Measurements from ENCODE around the gene SLC5A10. TPM values are rescaled to one million over a fixed set of nuclear protein-coding genes. Genes with fewer than 3 reads are reported as not detected.

Gene SLC5A10
- total RNA-seq, 1 donor from 2014 or later: not detected

DNA sequence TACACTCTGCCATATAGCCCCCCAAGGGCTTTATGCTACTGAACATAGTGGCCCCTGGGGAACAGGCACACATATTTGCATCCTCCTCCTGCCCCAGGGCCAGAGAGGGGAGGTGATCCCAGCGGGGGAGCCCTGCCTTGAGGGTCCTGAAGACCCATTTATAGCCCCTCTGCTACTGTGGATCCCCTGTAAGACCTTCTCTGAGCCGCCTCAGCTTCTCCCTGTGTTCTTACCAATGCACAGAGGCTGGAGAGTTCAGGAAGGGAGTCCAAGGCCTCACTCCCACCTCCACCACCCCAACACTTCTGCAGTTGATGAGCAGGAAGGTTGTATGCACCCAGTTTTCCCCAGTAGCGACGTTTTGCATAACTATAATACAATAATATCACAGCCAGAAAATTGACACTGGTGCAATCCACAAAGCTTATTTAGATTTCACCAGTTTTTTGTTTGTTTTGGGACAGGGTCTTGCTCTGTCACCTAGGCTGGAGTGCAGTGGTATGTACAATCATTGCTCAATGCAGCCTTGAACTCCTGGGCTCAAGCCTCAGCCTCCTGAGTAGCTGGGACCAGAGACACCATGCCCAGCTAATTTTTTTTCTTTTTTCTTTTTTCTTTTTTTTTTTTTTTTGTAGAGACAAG is 53.9 kb downstream of the SLC5A10 start:
- TF ChIP-seq, protein P1, sequence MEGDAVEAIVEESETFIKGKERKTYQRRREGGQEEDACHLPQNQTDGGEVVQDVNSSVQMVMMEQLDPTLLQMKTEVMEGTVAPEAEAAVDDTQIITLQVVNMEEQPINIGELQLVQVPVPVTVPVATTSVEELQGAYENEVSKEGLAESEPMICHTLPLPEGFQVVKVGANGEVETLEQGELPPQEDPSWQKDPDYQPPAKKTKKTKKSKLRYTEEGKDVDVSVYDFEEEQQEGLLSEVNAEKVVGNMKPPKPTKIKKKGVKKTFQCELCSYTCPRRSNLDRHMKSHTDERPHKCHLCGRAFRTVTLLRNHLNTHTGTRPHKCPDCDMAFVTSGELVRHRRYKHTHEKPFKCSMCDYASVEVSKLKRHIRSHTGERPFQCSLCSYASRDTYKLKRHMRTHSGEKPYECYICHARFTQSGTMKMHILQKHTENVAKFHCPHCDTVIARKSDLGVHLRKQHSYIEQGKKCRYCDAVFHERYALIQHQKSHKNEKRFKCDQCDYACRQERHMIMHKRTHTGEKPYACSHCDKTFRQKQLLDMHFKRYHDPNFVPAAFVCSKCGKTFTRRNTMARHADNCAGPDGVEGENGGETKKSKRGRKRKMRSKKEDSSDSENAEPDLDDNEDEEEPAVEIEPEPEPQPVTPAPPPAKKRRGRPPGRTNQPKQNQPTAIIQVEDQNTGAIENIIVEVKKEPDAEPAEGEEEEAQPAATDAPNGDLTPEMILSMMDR (IDR thresholded peaks at IDR 0.05): no peak
- Mint-ChIP-seq H3K36me3 (ENCODE audit: low read depth) (peaks cover 7% of the 10 kb centered on the region), H3K9me3 (no peaks in the 10 kb centered on the region), H3K4me1 (peaks cover 32% of the 10 kb centered on the region), H3K27me3 (no peaks in the 10 kb centered on the region), H3K27ac (peak overlapping the region; percentile 60), H3K4me3 (peak overlapping the region; percentile 52)
- ATAC-seq (ENCODE audit: low read depth) (no peak), DNase-seq (no peak)
- intact Hi-C loops (cut with micrococcal nuclease): no loop called here
- ChIA-PET CTCF (no interaction called here), POLR2A (interaction anchor here (1.8 kb wide), 1 partner anchor 58 kb away, joined by 5 read pairs; no protein-coding TSS in a partner anchor)

DNA sequence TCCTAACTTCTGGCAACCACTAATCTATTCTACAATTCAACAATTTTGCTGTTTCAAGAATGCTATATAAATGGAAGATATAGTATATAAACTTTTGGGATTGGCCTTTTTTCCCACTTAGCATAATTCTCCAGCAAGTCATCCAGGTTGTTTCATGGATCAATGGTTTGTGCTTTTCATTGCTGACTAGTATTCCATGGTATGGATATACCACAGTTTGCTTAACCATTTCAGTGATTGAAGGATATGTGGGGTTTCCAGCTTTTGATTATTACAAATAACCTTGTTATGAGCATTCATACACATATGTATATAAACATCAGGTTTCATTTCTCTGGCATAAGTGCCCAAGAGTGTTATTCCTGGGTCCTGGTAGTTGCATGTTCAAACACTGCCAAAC is 54.7 kb downstream of the SLC5A10 start:
- ATAC-seq (ENCODE audit: low read depth): no peak
- Mint-ChIP-seq H3K27ac (no peak overlapping the region), H3K4me3 (no peak overlapping the region), H3K9me3 (no peaks in the 10 kb centered on the region), H3K4me1 (peaks cover 25% of the 10 kb centered on the region), H3K36me3 (ENCODE audit: low read depth) (peaks cover 5% of the 10 kb centered on the region), H3K27me3 (no peaks in the 10 kb centered on the region)
- no peak for DNase-seq
- CTCF ChIA-PET: no interaction called here
- intact Hi-C loops (cut with micrococcal nuclease): no loop called here
- TF ChIP-seq, protein P1 (IDR thresholded peaks at IDR 0.05): no peak
- POLR2A ChIA-PET: no interaction called here

DNA sequence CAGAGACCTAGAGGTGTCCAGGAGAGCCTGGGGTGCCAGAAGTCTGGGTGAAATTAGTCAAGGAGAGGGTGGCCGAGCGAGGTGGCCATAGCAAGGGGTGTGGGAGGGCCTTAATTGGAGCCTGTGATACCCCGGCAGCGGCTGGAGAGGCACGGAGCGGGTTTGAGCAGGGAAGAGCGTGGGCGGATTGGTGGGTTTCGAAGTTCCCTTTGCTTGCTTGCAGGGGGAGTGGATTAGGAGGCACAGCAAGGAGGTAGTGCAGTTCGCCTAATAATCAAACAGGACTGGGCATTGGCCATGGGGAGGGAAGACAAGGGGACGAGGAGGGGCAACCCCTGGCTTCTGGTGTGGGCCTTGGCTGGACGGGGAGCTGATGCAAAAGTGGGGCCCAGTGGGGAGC is 58.0 kb downstream of the SLC5A10 start:
- TF ChIP-seq, protein P1 (IDR thresholded peaks at IDR 0.05): no peak
- Mint-ChIP-seq H3K9me3 (no peaks in the 10 kb centered on the region), H3K27ac (no peak overlapping the region), H3K4me3 (no peak overlapping the region), H3K4me1 (peaks cover 7% of the 10 kb centered on the region), H3K27me3 (no peaks in the 10 kb centered on the region), H3K36me3 (ENCODE audit: low read depth) (no peaks in the 10 kb centered on the region)
- no peak for ATAC-seq (ENCODE audit: low read depth)
- intact Hi-C loops (cut with micrococcal nuclease): loop anchor here (10.0 kb wide), 2 partner anchors 45 to 95 kb away; no protein-coding TSS in a partner anchor
- DNase-seq: no peak
- ChIA-PET CTCF (no interaction called here), POLR2A (no interaction called here)

DNA sequence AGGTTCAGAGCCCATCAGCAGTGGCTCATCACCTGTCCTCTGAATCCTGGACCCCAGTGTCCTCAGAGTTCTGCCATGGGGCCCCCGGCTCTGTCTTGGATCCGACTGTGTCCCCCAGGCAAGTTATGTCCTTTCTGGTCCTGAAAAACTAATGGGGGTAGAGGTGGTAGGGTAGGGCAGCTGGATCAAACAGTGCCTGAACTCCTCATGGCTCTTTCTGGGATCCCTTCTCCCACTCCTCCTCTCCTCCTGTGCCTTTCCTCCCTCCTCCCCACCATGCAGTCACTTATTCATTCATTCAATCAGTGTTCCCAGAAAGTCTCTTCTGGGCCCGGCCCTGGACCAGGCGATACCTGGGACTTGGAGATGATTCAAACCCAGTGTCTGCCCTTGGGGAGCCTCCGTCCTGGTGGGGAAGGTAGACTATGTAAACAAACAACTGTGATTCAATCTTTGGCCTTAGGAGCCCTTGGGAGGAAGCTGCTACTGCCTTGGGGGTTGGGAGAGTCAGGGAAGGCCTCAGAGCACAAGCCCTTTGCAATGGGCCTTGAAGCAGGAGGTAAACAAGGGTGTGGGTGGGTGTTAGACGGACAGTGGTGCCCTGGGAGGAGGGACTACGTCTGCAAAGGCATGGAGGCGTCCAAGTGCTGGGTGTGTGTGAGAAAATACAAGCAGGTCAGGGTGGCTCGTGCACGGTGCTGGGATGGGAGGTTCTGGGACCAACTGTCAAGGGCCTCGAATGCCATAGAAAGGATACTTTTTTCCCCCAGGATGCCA is 59.0 kb downstream of the SLC5A10 start:
- ChIA-PET CTCF (no interaction called here), POLR2A (no interaction called here)
- H3K27me3 Mint-ChIP-seq: no peaks in the 10 kb centered on the region
- TF ChIP-seq, protein P1 (IDR thresholded peaks at IDR 0.05): no peak
- DNase-seq: no peak
- H3K27ac Mint-ChIP-seq: peak overlapping the region; percentile 31
- H3K36me3 Mint-ChIP-seq (ENCODE audit: low read depth): no peaks in the 10 kb centered on the region
- H3K4me3 Mint-ChIP-seq: no peak overlapping the region
- H3K9me3 Mint-ChIP-seq: no peaks in the 10 kb centered on the region
- H3K4me1 Mint-ChIP-seq: peaks cover 1% of the 10 kb centered on the region
- intact Hi-C loops (cut with micrococcal nuclease): loop anchor here (10.0 kb wide), 2 partner anchors 46 to 96 kb away; no protein-coding TSS in a partner anchor
- no peak for ATAC-seq (ENCODE audit: low read depth)

DNA sequence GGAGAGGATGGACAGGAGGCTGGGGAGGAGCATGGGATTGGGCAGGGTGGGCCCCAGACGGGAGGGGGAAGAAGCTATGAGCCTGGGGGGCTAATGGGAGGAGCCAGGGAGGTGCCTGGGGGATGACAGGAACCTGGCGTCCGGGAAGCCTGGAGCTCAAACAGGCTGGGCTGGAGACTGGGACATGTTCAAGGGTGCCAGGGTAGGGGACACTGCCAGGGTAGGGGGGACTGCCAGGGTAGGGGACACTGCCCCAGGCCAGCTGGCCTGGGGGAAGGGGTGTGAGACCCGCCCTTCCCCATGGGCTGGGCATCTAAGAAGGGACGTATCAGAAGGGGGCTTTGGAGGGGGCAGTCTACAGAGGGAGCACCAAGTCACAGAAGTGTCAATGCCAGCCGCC is 59.6 kb downstream of the SLC5A10 start:
- ChIA-PET CTCF (no interaction called here), POLR2A (interaction anchor here (0.5 kb wide), 1 partner anchor 230 kb away, joined by 5 read pairs; no protein-coding TSS in a partner anchor)
- H3K9me3 Mint-ChIP-seq: no peaks in the 10 kb centered on the region
- intact Hi-C loops (cut with micrococcal nuclease): loop anchor here (10.0 kb wide), 2 partner anchors 47 to 97 kb away; no protein-coding TSS in a partner anchor
- TF ChIP-seq, protein P1 (IDR thresholded peaks at IDR 0.05): no peak
- no peaks in the 10 kb centered on the region for H3K4me1 Mint-ChIP-seq
- DNase-seq (no peak), ATAC-seq (ENCODE audit: low read depth) (no peak)
- no peaks in the 10 kb centered on the region for H3K27me3 Mint-ChIP-seq
- no peak overlapping the region for H3K27ac Mint-ChIP-seq
- no peaks in the 10 kb centered on the region for H3K36me3 Mint-ChIP-seq (ENCODE audit: low read depth)
- no peak overlapping the region for H3K4me3 Mint-ChIP-seq

All from activated B cell treated with CpG ODN at 0.5 μM for 24 hours (primary cell).